ENCODE data around the gene ITPRID1.

DNA sequence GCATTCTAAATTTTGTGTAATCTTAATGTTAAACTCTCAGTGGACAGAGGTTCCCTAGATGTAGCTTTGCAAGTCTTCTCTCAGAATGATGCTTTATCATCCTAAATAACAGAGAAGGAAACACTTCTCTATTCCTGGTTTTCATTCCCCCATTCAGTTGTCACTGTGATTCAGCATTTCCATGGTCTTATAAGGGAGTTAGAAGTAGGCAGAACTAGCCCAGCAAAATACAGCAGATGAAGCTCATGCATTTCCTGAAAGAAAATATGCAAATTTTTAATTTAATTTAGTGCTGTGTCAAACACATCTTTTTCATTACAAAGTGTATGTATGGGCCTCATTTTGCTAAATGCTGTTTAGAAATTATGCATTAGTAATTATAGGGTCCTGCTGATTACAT is 70.1 kb downstream of the ITPRID1 start:
- TF ChIP-seq SMARCA5 (IDR thresholded peaks at IDR 0.05) (no peak), NEUROD1 (IDR thresholded peaks at IDR 0.05; ENCODE audit: borderline replicate concordance, low read depth, low read length, partially characterized antibody) (no peak), ZNF318 (IDR thresholded peaks at IDR 0.05; ENCODE audit: borderline replicate concordance in 1 of 2, low read depth in 1 of 2) (no peak), NR3C1 (CRISPR knock-in tag; IDR thresholded peaks at IDR 0.05) (no peak), ZFX (CRISPR knock-in tag; IDR thresholded peaks at IDR 0.05) (no peak), TCF7L2 (IDR thresholded peaks at IDR 0.05; ENCODE audit: low read depth, low read length) (no peak), BCL6 (CRISPR knock-in tag; IDR thresholded peaks at IDR 0.05) (no peak), NCOA1 (IDR thresholded peaks at IDR 0.05; ENCODE audit: low read depth) (no peak), FOXP1 (CRISPR knock-in tag; IDR thresholded peaks at IDR 0.05) (no peak)
